SK-N-SH treated with all-trans-retinoic acid at 6 μM for 48 hours (cell line): ENCODE data around the gene CLPTM1L.
"Not testable (repeated sequence)": the region's sequence is repeated elsewhere in the genome, so short reads cannot be mapped to it uniquely, and the experiment has no call there.

Experiments
- ATAC-seq: fragments of 200-7000 bp; cut with Tn5 transposase; 3 replicates; pipeline ENCODE4 v1.9.1; 2020; ENCODE audit warnings: mild to moderate bottlenecking, moderate library complexity
- ARNTL ChIP-seq: fragments of 450-650 bp; formaldehyde crosslinking; IDR thresholded peaks from 2 replicates; pipeline ENCODE4 v1.5.0; 2020; ENCODE audit warnings: low read depth, mild to moderate bottlenecking, moderate library complexity, borderline replicate concordance
- BACH2 ChIP-seq: fragments of 250-450 bp; sonication (Bioruptor Pico); IDR thresholded peaks from 2 replicates; pipeline ENCODE4 v1.9.0; 2021; ENCODE audit warnings: mild to moderate bottlenecking, borderline replicate concordance
- CSDC2 ChIP-seq: fragments of 250-450 bp; sonication (Bioruptor Pico); IDR thresholded peaks from 2 replicates; pipeline ENCODE4 v1.5.0; 2020; ENCODE audit warnings: mild to moderate bottlenecking, moderate library complexity
- CSRNP3 ChIP-seq: fragments of 250-450 bp; sonication (Bioruptor Pico); IDR thresholded peaks from 2 replicates; pipeline ENCODE4 v1.5.1; 2021; ENCODE audit warnings: mild to moderate bottlenecking, moderate library complexity
- ESRRG ChIP-seq: fragments of 250-450 bp; sonication (Bioruptor Pico); IDR thresholded peaks from 2 replicates; pipeline ENCODE4 v1.6.1; 2021; ENCODE audit warnings: mild to moderate bottlenecking
- GLIS3 ChIP-seq: fragments of 250-450 bp; sonication (Bioruptor Pico); IDR thresholded peaks from 2 replicates; pipeline ENCODE4 v1.5.0; 2020; ENCODE audit warnings: mild to moderate bottlenecking, moderate library complexity
- ISL1 ChIP-seq: fragments of 250-450 bp; sonication (Bioruptor Pico); IDR thresholded peaks from 2 replicates; pipeline ENCODE4 v2.1.2; 2022; ENCODE audit warnings: mild to moderate bottlenecking, moderate library complexity
- OSR1 ChIP-seq: fragments of 250-450 bp; sonication (Bioruptor Pico); IDR thresholded peaks from 2 replicates; pipeline ENCODE4 v1.8.0; 2022; ENCODE audit warnings: moderate library complexity, mild to moderate bottlenecking, inconsistent platforms
- PATZ1 ChIP-seq: fragments of 250-450 bp; sonication (Bioruptor Pico); IDR thresholded peaks from 2 replicates; pipeline ENCODE4 v1.8.0; 2020; ENCODE audit warnings: mild to moderate bottlenecking, moderate library complexity, borderline replicate concordance
- POU6F1 ChIP-seq: fragments of 250-450 bp; sonication (Bioruptor Pico); IDR thresholded peaks from 2 replicates; pipeline ENCODE4 v1.8.0; 2021; ENCODE audit warnings: low read depth, mild to moderate bottlenecking, moderate library complexity, borderline replicate concordance
- PPARA ChIP-seq: fragments of 250-450 bp; sonication (Bioruptor Pico); IDR thresholded peaks from 2 replicates; pipeline ENCODE4 v1.5.0; 2020; ENCODE audit warnings: mild to moderate bottlenecking, borderline replicate concordance
- SNAI2 ChIP-seq: fragments of 250-450 bp; sonication (Bioruptor Pico); IDR thresholded peaks from 2 replicates; pipeline ENCODE4 v1.5.0; 2020; ENCODE audit warnings: mild to moderate bottlenecking, moderate library complexity
- TCF4 ChIP-seq: fragments of 250-450 bp; sonication (Bioruptor Pico); IDR thresholded peaks from 2 replicates; pipeline ENCODE4 v1.8.0; 2021; ENCODE audit warnings: mild to moderate bottlenecking, moderate library complexity, borderline replicate concordance
- ZC3H10 ChIP-seq: fragments of 250-450 bp; sonication (Bioruptor Pico); IDR thresholded peaks from 2 replicates; pipeline ENCODE4 v1.5.1; 2021; ENCODE audit warnings: mild to moderate bottlenecking, moderate library complexity
- ZFP3 ChIP-seq: fragments of 250-450 bp; sonication (Bioruptor Pico); IDR thresholded peaks from 2 replicates; pipeline ENCODE4 v1.5.0; 2020; ENCODE audit warnings: mild to moderate bottlenecking, moderate library complexity
- ZNF565 ChIP-seq: fragments of 450-650 bp; formaldehyde crosslinking; conservative IDR thresholded peaks from 2 replicates; pipeline ENCODE4 v1.5.0; 2020; ENCODE audit warnings: low read depth, mild to moderate bottlenecking, moderate library complexity
- ZNF70 ChIP-seq: fragments of 450-650 bp; formaldehyde crosslinking; IDR thresholded peaks from 2 replicates; pipeline ENCODE4 v1.5.0; 2020; ENCODE audit warnings: mild to moderate bottlenecking, moderate library complexity
- TF ChIP-seq, protein P1 (sequence below): fragments of 250-450 bp; sonication (Bioruptor Pico); IDR thresholded peaks from 2 replicates; pipeline ENCODE4 v1.5.1; 2020; ENCODE audit warnings: low read depth, mild to moderate bottlenecking, moderate library complexity

Gene CLPTM1L

GRCh38 chr5:1335540-1336095 is 9.3 kb downstream of the CLPTM1L start:
- no peak for ATAC-seq
- TF ChIP-seq GLIS3 (CRISPR knock-in tag) (no peak), PATZ1 (no peak), ISL1 (CRISPR knock-in tag) (no peak), ZNF70 (CRISPR knock-in tag) (no peak), BACH2 (CRISPR knock-in tag) (no peak), CSDC2 (no peak)
- TF ChIP-seq, protein P1, sequence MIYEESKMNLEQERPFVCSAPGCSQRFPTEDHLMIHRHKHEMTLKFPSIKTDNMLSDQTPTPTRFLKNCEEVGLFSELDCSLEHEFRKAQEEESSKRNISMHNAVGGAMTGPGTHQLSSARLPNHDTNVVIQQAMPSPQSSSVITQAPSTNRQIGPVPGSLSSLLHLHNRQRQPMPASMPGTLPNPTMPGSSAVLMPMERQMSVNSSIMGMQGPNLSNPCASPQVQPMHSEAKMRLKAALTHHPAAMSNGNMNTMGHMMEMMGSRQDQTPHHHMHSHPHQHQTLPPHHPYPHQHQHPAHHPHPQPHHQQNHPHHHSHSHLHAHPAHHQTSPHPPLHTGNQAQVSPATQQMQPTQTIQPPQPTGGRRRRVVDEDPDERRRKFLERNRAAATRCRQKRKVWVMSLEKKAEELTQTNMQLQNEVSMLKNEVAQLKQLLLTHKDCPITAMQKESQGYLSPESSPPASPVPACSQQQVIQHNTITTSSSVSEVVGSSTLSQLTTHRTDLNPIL (CRISPR knock-in tag): no peak
- TF ChIP-seq, all 23 proteins: peak for 0

GRCh38 chr5:1334831-1335539 is 9.9 kb downstream of the CLPTM1L start:
- no peak for ATAC-seq
- TF ChIP-seq BACH2 (CRISPR knock-in tag) (no peak), ZFP3 (CRISPR knock-in tag) (no peak), GLIS3 (CRISPR knock-in tag) (no peak), OSR1 (no peak), PATZ1 (no peak), ISL1 (CRISPR knock-in tag) (no peak), ZNF565 (no peak), SNAI2 (no peak), POU6F1 (CRISPR knock-in tag) (no peak), ARNTL (CRISPR knock-in tag) (no peak), ZC3H10 (CRISPR knock-in tag) (no peak), PPARA (CRISPR knock-in tag) (no peak)
- TF ChIP-seq, protein P1 (CRISPR knock-in tag): no peak

DNA sequence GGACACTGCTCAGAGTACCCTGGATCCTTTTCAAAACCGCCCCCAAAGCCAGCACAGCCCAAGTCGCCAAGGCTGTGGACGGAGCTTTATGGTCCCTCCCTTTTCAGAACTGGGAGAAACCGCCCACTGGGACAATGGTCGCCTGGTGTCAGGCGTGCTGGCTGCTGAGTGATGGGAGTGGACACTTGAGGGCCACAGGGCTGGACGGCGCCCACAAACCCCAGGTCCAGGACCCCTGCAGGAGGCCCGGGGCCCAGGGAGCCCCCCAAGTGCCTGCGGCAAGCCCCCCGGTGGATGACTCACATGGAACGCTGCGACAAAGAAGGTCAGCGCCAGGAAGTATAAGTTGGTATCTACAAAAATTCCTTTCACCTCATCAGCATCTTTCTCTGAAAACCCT is 10.9 kb downstream of the CLPTM1L start:
- no peak for TF ChIP-seq ISL1 (CRISPR knock-in tag)
- no peak for TF ChIP-seq ESRRG (CRISPR knock-in tag)
- no peak for TF ChIP-seq PATZ1
- no peak for TF ChIP-seq TCF4
- no peak for TF ChIP-seq OSR1
- TF ChIP-seq ZC3H10 (CRISPR knock-in tag): no peak
- TF ChIP-seq CSRNP3 (CRISPR knock-in tag): no peak
- TF ChIP-seq, protein P1 (CRISPR knock-in tag): no peak
- no peak for TF ChIP-seq GLIS3 (CRISPR knock-in tag)
- TF ChIP-seq ARNTL (CRISPR knock-in tag): no peak
- TF ChIP-seq BACH2 (CRISPR knock-in tag): no peak
- TF ChIP-seq CSDC2: no peak
- ATAC-seq: no peak

DNA sequence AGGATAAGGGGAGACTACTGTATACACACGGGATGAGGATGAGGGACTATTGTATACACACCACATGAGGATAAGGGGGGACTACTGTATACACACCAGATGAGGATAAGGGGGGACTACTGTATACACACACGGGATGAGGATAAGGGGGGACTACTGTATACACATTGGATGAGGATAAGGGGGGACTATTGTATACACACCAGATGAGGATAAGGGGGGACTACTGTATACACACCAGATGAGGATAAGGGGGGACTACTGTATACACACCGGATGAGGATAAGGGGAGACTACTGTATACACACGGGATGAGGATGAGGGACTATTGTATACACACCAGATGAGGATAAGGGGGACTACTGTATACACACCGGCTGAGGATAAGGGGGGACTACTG is 11.6 kb downstream of the CLPTM1L start:
- not testable (repeated sequence) for ATAC-seq
